SK-N-SH (cell line): ENCODE results near the gene HIVEP2.

Source experiments
- CHD2 ChIP-seq: fragments of 150-350 bp; IDR thresholded peaks from 2 replicates; pipeline ENCODE4 v1.6.1; 2018; ENCODE audit warnings: low read length; ENCODE audit not compliant: partially characterized antibody
- ELF1 ChIP-seq: IDR thresholded peaks from 2 replicates; pipeline ENCODE4 v1.4.0; 2012
- EZH2phosphoT487 ChIP-seq: fragments of 200-600 bp; sonication (generic); IDR thresholded peaks from 2 replicates; pipeline ENCODE4 v1.6.1; 2017; ENCODE audit warnings: low read depth, mixed run types, mild to moderate bottlenecking, antibody characterized with exemption, moderate library complexity, borderline replicate concordance
- FOXM1 ChIP-seq: IDR thresholded peaks from 2 replicates; pipeline ENCODE4 v1.4.0; 2012; ENCODE audit warnings: low read depth, mild to moderate bottlenecking
- NFIC ChIP-seq: IDR thresholded peaks from 2 replicates; pipeline ENCODE4 v1.4.0; 2012; ENCODE audit warnings: borderline replicate concordance
- NRF1 ChIP-seq: IDR thresholded peaks from 2 replicates; pipeline ENCODE4 v1.6.1; 2012; ENCODE audit warnings: low read depth, mild to moderate bottlenecking, low read length
- RCOR1 ChIP-seq: fragments of 150-350 bp; IDR thresholded peaks from 2 replicates; pipeline ENCODE4 v1.6.1; 2017; ENCODE audit warnings: antibody characterized with exemption, low read length
- TEAD4 ChIP-seq: IDR thresholded peaks from 2 replicates; pipeline ENCODE4 v1.4.0; 2012; ENCODE audit warnings: mild to moderate bottlenecking, borderline replicate concordance; ENCODE audit not compliant: insufficient read depth
- TF ChIP-seq, protein P1 (sequence below): fragments of 200-600 bp; sonication (generic); IDR thresholded peaks from 2 replicates; pipeline ENCODE4 v1.6.1; 2017; ENCODE audit warnings: antibody characterized with exemption, mild to moderate bottlenecking, moderate library complexity
- TF ChIP-seq, protein P2 (sequence below): IDR thresholded peaks from 2 replicates; pipeline ENCODE4 v1.6.1; 2012; ENCODE audit warnings: mild to moderate bottlenecking, low read depth, low read length, moderate library complexity
- TF ChIP-seq, protein P3 (sequence below): IDR thresholded peaks from 2 replicates; pipeline ENCODE4 v1.4.0; 2012; ENCODE audit warnings: low read depth
- TF ChIP-seq, protein P4 (sequence below): IDR thresholded peaks from 2 replicates; pipeline ENCODE4 v1.4.0; 2012; ENCODE audit warnings: low read depth, borderline replicate concordance

DNA sequence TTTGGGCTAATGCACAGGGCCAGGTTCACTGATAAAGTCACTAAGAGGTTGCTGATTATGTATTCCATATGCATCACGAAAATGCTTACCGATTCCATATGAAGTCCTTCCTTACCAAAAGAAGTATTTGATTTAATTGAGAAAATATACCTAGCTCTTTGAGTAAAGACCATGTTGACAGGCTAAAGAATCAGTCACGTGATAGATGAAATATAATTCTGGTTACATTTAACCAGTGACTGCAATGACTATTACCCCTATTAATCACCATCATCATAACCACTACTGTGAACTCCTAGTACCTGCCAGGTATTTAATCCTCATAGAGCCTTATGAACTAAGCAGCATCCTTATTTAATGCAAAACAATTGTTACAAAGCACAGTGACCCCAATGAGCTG is 110.1 kb downstream of the HIVEP2 start:
- TF ChIP-seq, protein P1, sequence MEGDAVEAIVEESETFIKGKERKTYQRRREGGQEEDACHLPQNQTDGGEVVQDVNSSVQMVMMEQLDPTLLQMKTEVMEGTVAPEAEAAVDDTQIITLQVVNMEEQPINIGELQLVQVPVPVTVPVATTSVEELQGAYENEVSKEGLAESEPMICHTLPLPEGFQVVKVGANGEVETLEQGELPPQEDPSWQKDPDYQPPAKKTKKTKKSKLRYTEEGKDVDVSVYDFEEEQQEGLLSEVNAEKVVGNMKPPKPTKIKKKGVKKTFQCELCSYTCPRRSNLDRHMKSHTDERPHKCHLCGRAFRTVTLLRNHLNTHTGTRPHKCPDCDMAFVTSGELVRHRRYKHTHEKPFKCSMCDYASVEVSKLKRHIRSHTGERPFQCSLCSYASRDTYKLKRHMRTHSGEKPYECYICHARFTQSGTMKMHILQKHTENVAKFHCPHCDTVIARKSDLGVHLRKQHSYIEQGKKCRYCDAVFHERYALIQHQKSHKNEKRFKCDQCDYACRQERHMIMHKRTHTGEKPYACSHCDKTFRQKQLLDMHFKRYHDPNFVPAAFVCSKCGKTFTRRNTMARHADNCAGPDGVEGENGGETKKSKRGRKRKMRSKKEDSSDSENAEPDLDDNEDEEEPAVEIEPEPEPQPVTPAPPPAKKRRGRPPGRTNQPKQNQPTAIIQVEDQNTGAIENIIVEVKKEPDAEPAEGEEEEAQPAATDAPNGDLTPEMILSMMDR = no peak
- TF ChIP-seq CHD2 (no peak), NFIC (no peak), TEAD4 (no peak), RCOR1 (no peak), ELF1 (no peak), FOXM1 (no peak), EZH2phosphoT487 (no peak), NRF1 (no peak)
- TF ChIP-seq, protein P2, sequence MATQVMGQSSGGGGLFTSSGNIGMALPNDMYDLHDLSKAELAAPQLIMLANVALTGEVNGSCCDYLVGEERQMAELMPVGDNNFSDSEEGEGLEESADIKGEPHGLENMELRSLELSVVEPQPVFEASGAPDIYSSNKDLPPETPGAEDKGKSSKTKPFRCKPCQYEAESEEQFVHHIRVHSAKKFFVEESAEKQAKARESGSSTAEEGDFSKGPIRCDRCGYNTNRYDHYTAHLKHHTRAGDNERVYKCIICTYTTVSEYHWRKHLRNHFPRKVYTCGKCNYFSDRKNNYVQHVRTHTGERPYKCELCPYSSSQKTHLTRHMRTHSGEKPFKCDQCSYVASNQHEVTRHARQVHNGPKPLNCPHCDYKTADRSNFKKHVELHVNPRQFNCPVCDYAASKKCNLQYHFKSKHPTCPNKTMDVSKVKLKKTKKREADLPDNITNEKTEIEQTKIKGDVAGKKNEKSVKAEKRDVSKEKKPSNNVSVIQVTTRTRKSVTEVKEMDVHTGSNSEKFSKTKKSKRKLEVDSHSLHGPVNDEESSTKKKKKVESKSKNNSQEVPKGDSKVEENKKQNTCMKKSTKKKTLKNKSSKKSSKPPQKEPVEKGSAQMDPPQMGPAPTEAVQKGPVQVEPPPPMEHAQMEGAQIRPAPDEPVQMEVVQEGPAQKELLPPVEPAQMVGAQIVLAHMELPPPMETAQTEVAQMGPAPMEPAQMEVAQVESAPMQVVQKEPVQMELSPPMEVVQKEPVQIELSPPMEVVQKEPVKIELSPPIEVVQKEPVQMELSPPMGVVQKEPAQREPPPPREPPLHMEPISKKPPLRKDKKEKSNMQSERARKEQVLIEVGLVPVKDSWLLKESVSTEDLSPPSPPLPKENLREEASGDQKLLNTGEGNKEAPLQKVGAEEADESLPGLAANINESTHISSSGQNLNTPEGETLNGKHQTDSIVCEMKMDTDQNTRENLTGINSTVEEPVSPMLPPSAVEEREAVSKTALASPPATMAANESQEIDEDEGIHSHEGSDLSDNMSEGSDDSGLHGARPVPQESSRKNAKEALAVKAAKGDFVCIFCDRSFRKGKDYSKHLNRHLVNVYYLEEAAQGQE = no peak
- TF ChIP-seq, protein P3, sequence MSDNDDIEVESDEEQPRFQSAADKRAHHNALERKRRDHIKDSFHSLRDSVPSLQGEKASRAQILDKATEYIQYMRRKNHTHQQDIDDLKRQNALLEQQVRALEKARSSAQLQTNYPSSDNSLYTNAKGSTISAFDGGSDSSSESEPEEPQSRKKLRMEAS = no peak
- TF ChIP-seq, protein P4, sequence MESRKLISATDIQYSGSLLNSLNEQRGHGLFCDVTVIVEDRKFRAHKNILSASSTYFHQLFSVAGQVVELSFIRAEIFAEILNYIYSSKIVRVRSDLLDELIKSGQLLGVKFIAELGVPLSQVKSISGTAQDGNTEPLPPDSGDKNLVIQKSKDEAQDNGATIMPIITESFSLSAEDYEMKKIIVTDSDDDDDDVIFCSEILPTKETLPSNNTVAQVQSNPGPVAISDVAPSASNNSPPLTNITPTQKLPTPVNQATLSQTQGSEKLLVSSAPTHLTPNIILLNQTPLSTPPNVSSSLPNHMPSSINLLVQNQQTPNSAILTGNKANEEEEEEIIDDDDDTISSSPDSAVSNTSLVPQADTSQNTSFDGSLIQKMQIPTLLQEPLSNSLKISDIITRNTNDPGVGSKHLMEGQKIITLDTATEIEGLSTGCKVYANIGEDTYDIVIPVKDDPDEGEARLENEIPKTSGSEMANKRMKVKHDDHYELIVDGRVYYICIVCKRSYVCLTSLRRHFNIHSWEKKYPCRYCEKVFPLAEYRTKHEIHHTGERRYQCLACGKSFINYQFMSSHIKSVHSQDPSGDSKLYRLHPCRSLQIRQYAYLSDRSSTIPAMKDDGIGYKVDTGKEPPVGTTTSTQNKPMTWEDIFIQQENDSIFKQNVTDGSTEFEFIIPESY = no peak
